ENCODE results near the gene CNIH3.
"Not testable (repeated sequence)": the region's sequence is repeated elsewhere in the genome, so short reads cannot be mapped to it uniquely, and the experiment has no call there.

The CNIH3 gene

GRCh38 chr1:224673141-224673540 lies 57.0 kb downstream of the CNIH3 start:
- Histone ChIP-seq H3K4me3 (ENCODE audit: low read depth in 1 of 2, low read length in 2 of 2) (no peak overlapping the region), H3K27me3 (ENCODE audit: low read depth, low read length) (no peaks in the 10 kb centered on the region), H3K4me1 (ENCODE audit: control insufficient read depth in 1 of 2, insufficient read depth in 2 of 2, low read length in 2 of 2) (peaks cover 0 to 7% of the 10 kb centered on the region in 2 donors), H3K27ac (ENCODE audit: low read length) (no peak overlapping the region), H3K9me3 (ENCODE audit: control insufficient read depth in 1 of 2, low read length in 2 of 2) (no peaks in the 10 kb centered on the region), H3K36me3 (ENCODE audit: control insufficient read depth in 1 of 2, insufficient read depth in 2 of 2, low read length in 2 of 2) (no peaks in the 10 kb centered on the region)

GRCh38 chr1:224675590-224675989 lies 59.5 kb downstream of the CNIH3 start:
- H3K4me3 ChIP-seq (ENCODE audit: low read depth in 1 of 2, low read length in 2 of 2), result no peak overlapping the region

GRCh38 chr1:224676551-224676950 lies 60.4 kb downstream of the CNIH3 start:
- no peaks in the 10 kb centered on the region for H3K36me3 ChIP-seq (ENCODE audit: control insufficient read depth in 1 of 2, insufficient read depth in 2 of 2, low read length in 2 of 2)
- no peak overlapping the region for H3K4me3 ChIP-seq (ENCODE audit: low read depth in 1 of 2, low read length in 2 of 2)
- H3K27me3 ChIP-seq (ENCODE audit: low read depth, low read length), result no peaks in the 10 kb centered on the region
- peaks cover 0 to 7% of the 10 kb centered on the region in 2 donors for H3K4me1 ChIP-seq (ENCODE audit: control insufficient read depth in 1 of 2, insufficient read depth in 2 of 2, low read length in 2 of 2)
- H3K9me3 ChIP-seq (ENCODE audit: control insufficient read depth in 1 of 2, low read length in 2 of 2), result no peaks in the 10 kb centered on the region
- no peak overlapping the region for H3K27ac ChIP-seq (ENCODE audit: low read length)

More at GRCh38 chr1:224675590-224675989, 59.5 kb downstream of the CNIH3 start:
- Histone ChIP-seq H3K9me3 (ENCODE audit: control insufficient read depth in 1 of 2, low read length in 2 of 2) (no peaks in the 10 kb centered on the region), H3K27ac (ENCODE audit: low read length) (no peak overlapping the region), H3K27me3 (ENCODE audit: low read depth, low read length) (no peaks in the 10 kb centered on the region), H3K4me1 (ENCODE audit: control insufficient read depth in 1 of 2, insufficient read depth in 2 of 2, low read length in 2 of 2) (peaks cover 0 to 7% of the 10 kb centered on the region in 2 donors), H3K36me3 (ENCODE audit: control insufficient read depth in 1 of 2, insufficient read depth in 2 of 2, low read length in 2 of 2) (no peaks in the 10 kb centered on the region)

GRCh38 chr1:224678168-224678567 lies 62.1 kb downstream of the CNIH3 start:
- Histone ChIP-seq H3K36me3 (ENCODE audit: control insufficient read depth in 1 of 2, insufficient read depth in 2 of 2, low read length in 2 of 2) (no peaks in the 10 kb centered on the region), H3K27me3 (ENCODE audit: low read depth, low read length) (no peaks in the 10 kb centered on the region), H3K27ac (ENCODE audit: low read length) (no peak overlapping the region), H3K9me3 (ENCODE audit: control insufficient read depth in 1 of 2, low read length in 2 of 2) (no peaks in the 10 kb centered on the region), H3K4me1 (ENCODE audit: control insufficient read depth in 1 of 2, insufficient read depth in 2 of 2, low read length in 2 of 2) (peaks cover 0 to 7% of the 10 kb centered on the region in 2 donors), H3K4me3 (ENCODE audit: low read depth in 1 of 2, low read length in 2 of 2) (no peak overlapping the region)

GRCh38 chr1:224679606-224680005 lies 63.5 kb downstream of the CNIH3 start:
- no peaks in the 10 kb centered on the region for H3K36me3 ChIP-seq (ENCODE audit: control insufficient read depth in 1 of 2, insufficient read depth in 2 of 2, low read length in 2 of 2)
- H3K27me3 ChIP-seq (ENCODE audit: low read depth, low read length), result no peaks in the 10 kb centered on the region
- no peaks in the 10 kb centered on the region for H3K9me3 ChIP-seq (ENCODE audit: control insufficient read depth in 1 of 2, low read length in 2 of 2)
- H3K4me3 ChIP-seq (ENCODE audit: low read depth in 1 of 2, low read length in 2 of 2), result no peak overlapping the region
- H3K27ac ChIP-seq (ENCODE audit: low read length), result no peak overlapping the region
- no peaks in the 10 kb centered on the region for H3K4me1 ChIP-seq (ENCODE audit: control insufficient read depth in 1 of 2, insufficient read depth in 2 of 2, low read length in 2 of 2)

GRCh38 chr1:224681816-224682215 lies 65.7 kb downstream of the CNIH3 start:
- Histone ChIP-seq H3K36me3 (ENCODE audit: control insufficient read depth in 1 of 2, insufficient read depth in 2 of 2, low read length in 2 of 2) (no peaks in the 10 kb centered on the region), H3K4me3 (ENCODE audit: low read depth in 1 of 2, low read length in 2 of 2) (no peak overlapping the region), H3K27me3 (ENCODE audit: low read depth, low read length) (no peaks in the 10 kb centered on the region), H3K27ac (ENCODE audit: low read length) (no peak overlapping the region), H3K9me3 (ENCODE audit: control insufficient read depth in 1 of 2, low read length in 2 of 2) (peaks cover 0 to 4% of the 10 kb centered on the region in 2 donors), H3K4me1 (ENCODE audit: control insufficient read depth in 1 of 2, insufficient read depth in 2 of 2, low read length in 2 of 2) (no peaks in the 10 kb centered on the region)

- H3K36me3 ChIP-seq (ENCODE audit: control insufficient read depth in 1 of 2, insufficient read depth in 2 of 2, low read length in 2 of 2), result no peaks in the 10 kb centered on the region
- peaks cover 0 to 4% of the 10 kb centered on the region in 2 donors for H3K9me3 ChIP-seq (ENCODE audit: control insufficient read depth in 1 of 2, low read length in 2 of 2)
- no peaks in the 10 kb centered on the region for H3K27me3 ChIP-seq (ENCODE audit: low read depth, low read length)
- no peaks in the 10 kb centered on the region for H3K4me1 ChIP-seq (ENCODE audit: control insufficient read depth in 1 of 2, insufficient read depth in 2 of 2, low read length in 2 of 2)
- H3K4me3 ChIP-seq (ENCODE audit: low read depth in 1 of 2, low read length in 2 of 2), result no peak overlapping the region
- H3K27ac ChIP-seq (ENCODE audit: low read length), result no peak overlapping the region
Observed at GRCh38 chr1:224683936-224684335, 67.8 kb downstream of the CNIH3 start.

- no peaks in the 10 kb centered on the region for H3K4me1 ChIP-seq (ENCODE audit: control insufficient read depth in 1 of 2, insufficient read depth in 2 of 2, low read length in 2 of 2)
Observed at GRCh38 chr1:224684979-224685425, 68.9 kb downstream of the CNIH3 start.

GRCh38 chr1:224686140-224686539 lies 70.0 kb downstream of the CNIH3 start:
- H3K4me1 ChIP-seq (ENCODE audit: control insufficient read depth in 1 of 2, insufficient read depth in 2 of 2, low read length in 2 of 2); H3K9me3 ChIP-seq (ENCODE audit: control insufficient read depth in 1 of 2, low read length in 2 of 2); H3K36me3 ChIP-seq (ENCODE audit: control insufficient read depth in 1 of 2, insufficient read depth in 2 of 2, low read length in 2 of 2); H3K27me3 ChIP-seq (ENCODE audit: low read depth, low read length); H3K27ac ChIP-seq (ENCODE audit: low read length); H3K4me3 ChIP-seq (ENCODE audit: low read depth in 1 of 2, low read length in 2 of 2): not testable (repeated sequence)

More at GRCh38 chr1:224684979-224685425, 68.9 kb downstream of the CNIH3 start:
- no peak overlapping the region for H3K4me3 ChIP-seq (ENCODE audit: low read depth in 1 of 2, low read length in 2 of 2)
- peaks cover 0 to 4% of the 10 kb centered on the region in 2 donors for H3K9me3 ChIP-seq (ENCODE audit: control insufficient read depth in 1 of 2, low read length in 2 of 2)
- H3K36me3 ChIP-seq (ENCODE audit: control insufficient read depth in 1 of 2, insufficient read depth in 2 of 2, low read length in 2 of 2), result no peaks in the 10 kb centered on the region
- H3K27me3 ChIP-seq (ENCODE audit: low read depth, low read length), result no peaks in the 10 kb centered on the region
- no peak overlapping the region for H3K27ac ChIP-seq (ENCODE audit: low read length)

- H3K4me3 ChIP-seq (ENCODE audit: low read depth in 1 of 2, low read length in 2 of 2), result no peak overlapping the region
Observed at GRCh38 chr1:224687465-224687864, 71.3 kb downstream of the CNIH3 start.

GRCh38 chr1:224689374-224689773 lies 73.3 kb downstream of the CNIH3 start:
- H3K4me3 ChIP-seq (ENCODE audit: low read depth in 1 of 2, low read length in 2 of 2), result no peak overlapping the region
- no peaks in the 10 kb centered on the region for H3K4me1 ChIP-seq (ENCODE audit: control insufficient read depth in 1 of 2, insufficient read depth in 2 of 2, low read length in 2 of 2)
- H3K27ac ChIP-seq (ENCODE audit: low read length), result no peak overlapping the region

More at GRCh38 chr1:224687465-224687864, 71.3 kb downstream of the CNIH3 start:
- Histone ChIP-seq H3K27ac (ENCODE audit: low read length) (no peak overlapping the region), H3K4me1 (ENCODE audit: control insufficient read depth in 1 of 2, insufficient read depth in 2 of 2, low read length in 2 of 2) (no peaks in the 10 kb centered on the region), H3K36me3 (ENCODE audit: control insufficient read depth in 1 of 2, insufficient read depth in 2 of 2, low read length in 2 of 2) (no peaks in the 10 kb centered on the region), H3K9me3 (ENCODE audit: control insufficient read depth in 1 of 2, low read length in 2 of 2) (peaks cover 0 to 4% of the 10 kb centered on the region in 2 donors), H3K27me3 (ENCODE audit: low read depth, low read length) (no peaks in the 10 kb centered on the region)

GRCh38 chr1:224690576-224690975 lies 74.5 kb downstream of the CNIH3 start:
- H3K9me3 ChIP-seq (ENCODE audit: control insufficient read depth in 1 of 2, low read length in 2 of 2), result peaks cover 0 to 4% of the 10 kb centered on the region in 2 donors
- no peaks in the 10 kb centered on the region for H3K4me1 ChIP-seq (ENCODE audit: control insufficient read depth in 1 of 2, insufficient read depth in 2 of 2, low read length in 2 of 2)
- H3K27ac ChIP-seq (ENCODE audit: low read length), result no peak overlapping the region
- H3K4me3 ChIP-seq (ENCODE audit: low read depth in 1 of 2, low read length in 2 of 2), result no peak overlapping the region
- no peaks in the 10 kb centered on the region for H3K27me3 ChIP-seq (ENCODE audit: low read depth, low read length)
- no peaks in the 10 kb centered on the region for H3K36me3 ChIP-seq (ENCODE audit: control insufficient read depth in 1 of 2, insufficient read depth in 2 of 2, low read length in 2 of 2)

More at GRCh38 chr1:224689374-224689773, 73.3 kb downstream of the CNIH3 start:
- H3K36me3 ChIP-seq (ENCODE audit: control insufficient read depth in 1 of 2, insufficient read depth in 2 of 2, low read length in 2 of 2), result no peaks in the 10 kb centered on the region
- H3K9me3 ChIP-seq (ENCODE audit: control insufficient read depth in 1 of 2, low read length in 2 of 2), result peaks cover 0 to 4% of the 10 kb centered on the region in 2 donors
- H3K27me3 ChIP-seq (ENCODE audit: low read depth, low read length), result no peaks in the 10 kb centered on the region
